Hematopoietic multipotent progenitor cell treated with erythropoietin and hydrocortisone succinate and interleukin-3 and kit ligand, for 8 days (in vitro differentiated cells): ENCODE measurements around the gene ETV6.

Source experiments
- DNase-seq: peaks from one replicate; pipeline ENCODE4 v3.0.0-alpha.2; 2015

The ETV6 gene

DNA sequence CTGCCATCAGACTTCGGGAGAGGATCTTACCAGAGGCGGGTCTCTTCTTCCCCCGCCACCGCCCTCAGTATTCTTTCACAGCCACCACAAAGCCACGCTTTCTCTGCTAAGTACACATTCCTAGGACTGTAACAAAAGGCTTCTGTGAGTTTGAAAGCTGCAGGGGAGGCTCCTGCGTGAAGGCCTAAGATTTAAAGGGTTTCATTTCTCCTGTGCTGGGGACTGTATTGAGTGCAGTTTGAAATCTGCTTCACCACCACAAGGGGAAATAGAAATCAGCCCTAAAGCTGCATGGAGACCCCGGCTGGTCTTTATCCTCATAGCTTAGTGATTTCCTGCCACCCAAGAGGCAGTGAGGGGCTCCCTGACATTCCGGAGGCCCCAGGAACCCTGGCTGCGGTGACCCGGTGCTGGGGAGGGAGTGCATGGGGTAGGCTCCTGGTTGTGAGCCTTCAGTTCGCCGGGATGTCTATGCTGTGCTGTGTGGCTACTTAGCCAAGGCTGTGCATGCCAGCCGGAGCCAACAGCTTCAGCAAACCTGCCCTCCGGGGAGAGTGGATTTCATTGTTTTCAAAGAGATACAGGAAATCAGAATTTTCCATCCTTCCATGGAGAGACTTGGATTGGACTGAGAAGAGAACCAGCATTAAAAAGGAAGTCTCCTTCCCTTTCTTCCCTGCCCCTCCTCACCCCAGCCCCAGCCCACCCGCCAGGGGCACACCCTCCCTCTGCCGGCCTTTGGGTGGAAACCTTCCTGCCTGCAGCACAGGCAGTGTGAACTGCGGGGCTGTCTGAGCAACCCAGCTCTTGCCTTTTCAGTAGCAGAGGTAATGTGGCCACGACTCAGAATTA is 163.3 kb downstream of the ETV6 start:
- DNase-seq: peak; percentile 61

DNA sequence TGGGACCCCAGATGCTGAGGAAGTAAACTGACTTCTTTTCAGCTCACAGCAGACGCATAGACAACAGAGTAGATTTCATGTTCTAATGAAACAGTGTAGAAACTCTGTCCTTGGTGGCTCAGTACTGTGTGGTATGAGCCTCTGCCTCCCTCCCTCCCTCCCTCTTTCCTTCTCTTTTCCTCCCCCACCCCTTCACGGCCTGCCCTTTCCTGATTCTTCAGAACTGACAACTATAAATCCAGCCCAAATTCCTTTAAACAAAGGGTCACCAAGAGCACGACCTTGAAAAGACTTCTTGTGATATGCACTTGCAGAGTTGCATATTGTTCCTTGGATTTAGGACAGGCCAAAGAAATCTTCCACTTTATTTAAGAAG is 164.0 kb downstream of the ETV6 start:
- no peak for DNase-seq

DNA sequence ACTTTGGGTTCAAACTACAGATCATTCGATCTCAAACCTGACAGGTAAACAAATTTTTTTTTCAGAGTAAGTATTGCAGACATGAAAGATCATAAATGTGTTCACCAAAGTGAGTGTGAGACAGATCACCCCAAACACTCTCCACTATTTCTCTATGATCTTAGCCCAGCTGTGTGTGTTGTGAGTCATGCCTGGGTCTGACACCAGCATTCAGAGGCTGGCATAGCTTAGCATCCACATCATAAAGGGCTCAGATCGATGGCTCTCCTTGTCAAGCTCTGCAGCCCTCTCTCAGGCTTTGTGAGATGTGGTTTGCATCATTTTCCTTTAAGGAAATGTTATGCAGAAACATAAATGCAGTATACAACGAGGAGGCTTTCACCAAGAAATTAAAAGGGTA is 164.9 kb downstream of the ETV6 start:
- peak; percentile 45 for DNase-seq

DNA sequence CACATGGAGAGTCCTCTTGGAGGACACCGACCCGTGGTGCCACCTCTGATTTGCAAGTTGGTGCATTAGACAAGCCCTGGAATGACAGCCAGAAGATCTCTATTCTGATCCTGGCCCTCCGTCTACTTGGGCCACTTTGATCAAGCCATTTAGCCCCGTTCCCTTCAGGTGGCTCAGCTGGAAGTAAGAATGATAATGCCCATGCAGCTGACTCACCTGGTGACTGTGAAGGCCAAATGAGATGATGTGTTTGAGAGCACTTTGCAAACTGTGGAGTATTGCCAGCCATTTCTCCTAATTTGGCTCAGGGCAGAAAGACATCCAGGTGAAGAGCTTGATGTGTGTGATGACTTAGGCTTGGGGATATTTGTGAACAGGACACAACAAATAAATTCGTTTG is 165.9 kb downstream of the ETV6 start:
- no peak for DNase-seq

DNA sequence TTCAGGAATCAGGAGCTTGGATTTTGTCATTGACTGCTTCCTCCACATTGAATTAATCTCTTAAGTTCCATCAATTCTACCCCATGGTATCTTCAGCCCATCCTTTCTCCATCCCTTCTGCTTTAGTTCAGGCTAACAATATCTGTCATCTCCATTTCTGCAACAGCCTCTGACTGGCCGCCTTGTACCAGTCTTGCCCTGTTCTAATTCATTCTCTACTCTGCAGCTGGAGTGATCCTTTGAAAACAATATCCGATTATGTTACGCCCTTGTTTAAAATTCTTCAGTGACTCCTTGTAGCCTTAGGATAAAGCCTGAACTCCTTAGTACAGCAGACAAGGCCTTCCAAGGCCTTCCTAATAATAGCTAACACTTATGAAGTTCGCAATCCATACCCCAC is 170.2 kb downstream of the ETV6 start:
- DNase-seq: no peak

DNA sequence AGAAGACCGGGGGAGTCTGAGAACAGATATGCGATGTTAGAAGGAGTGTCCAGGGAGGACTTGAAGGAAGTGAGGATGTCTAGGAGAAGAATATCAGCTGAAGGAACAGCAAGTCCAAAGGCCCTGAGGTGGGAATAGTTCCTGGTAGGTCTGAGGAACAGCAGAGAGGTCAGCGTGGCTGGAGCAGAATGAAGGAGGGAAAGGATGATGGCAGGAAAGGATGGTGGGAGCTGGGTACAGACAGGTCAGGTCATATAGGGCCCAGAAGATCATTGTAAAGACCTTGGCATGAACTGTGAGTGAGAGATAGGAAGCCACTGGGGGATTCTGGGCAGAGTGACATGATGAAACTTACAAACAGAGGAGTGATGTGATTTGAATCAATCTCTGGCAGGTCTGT is 171.0 kb downstream of the ETV6 start:
- no peak for DNase-seq

DNA sequence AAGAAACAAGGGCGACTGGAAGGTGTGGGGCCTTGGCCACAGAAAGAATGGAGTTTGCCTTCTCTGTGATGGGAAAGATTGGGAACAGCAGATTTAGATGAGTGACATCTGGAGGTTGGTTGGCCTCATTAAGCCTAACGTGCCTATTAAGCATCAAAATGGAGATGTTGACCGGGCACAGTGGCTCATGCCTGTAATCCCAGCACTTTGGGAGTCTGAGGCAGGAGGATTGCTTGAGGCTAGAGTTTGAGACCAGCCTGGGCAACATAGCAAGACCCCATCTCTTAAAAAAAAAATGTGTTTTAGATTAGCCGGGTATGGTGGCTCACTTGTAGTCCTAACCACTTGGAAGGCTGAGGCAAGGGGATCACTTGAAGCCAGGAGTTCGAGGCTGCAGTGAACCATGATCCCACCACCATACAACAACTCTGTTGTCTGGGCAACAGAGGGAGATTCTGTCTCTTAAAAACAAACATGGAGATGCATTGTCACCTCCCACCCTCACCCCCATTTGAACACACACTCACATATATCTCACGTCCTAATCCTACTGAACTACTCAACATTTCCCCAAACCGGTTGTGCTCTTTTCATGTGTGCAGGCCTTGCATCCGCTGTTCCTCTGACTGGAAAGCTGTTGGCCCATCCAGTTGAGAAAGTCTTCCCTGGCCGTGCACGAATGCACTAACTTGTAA is 172.1 kb downstream of the ETV6 start:
- no peak for DNase-seq

DNA sequence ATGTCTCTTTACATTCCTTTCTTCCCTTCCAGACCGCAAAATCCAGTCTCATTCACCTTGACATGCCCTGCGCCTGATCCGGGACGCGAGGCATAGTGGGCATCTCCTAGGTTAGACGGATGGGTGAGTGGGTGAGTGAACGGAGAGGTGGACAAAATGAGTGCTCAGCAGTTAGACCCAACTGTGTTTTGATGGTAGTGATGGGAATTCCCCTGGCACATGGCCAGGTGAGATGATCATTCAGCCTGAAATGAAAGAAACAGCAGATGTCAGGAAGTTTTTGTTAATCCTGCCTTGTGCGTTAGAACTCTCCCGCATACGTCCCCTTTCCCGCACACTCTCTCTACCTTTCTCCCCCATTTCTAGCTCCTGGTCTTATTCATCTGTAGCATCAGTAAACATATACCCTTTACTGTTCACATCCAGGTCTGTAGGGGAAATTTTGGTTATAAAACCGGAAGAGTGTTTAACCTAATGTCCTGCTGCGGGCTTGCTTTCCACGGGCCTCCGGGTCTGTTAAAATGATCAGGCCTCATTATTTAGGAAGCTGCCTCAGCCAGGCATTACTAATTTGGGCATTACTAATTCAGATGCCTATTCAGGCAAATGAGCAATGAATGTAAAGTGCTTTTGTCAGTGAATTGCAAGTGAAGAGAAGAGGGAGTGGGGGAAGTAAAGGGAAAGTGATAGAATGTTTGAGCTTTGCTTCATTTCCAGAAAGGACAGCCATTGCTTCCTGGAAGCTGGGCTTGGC is 172.8 kb downstream of the ETV6 start:
- no peak for DNase-seq

DNA sequence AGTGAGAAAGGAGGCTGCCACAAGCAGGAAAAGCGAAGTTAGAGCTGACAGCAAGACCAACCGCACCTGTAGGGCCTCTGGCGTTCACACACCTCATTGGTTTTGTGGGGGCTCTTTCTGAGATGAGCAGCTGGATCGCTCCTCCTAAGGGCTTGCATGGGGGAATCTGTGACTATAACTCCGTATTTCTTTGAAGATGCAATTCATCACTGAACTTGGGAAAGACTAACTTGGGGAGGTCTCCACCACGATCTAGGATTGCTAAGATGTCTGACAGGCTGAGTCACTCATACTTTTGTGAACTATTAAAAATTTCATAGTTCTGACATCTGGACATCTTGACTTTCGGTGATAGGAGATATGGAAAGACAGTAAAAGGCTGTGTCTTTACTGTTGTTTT is 173.6 kb downstream of the ETV6 start:
- no peak for DNase-seq

DNA sequence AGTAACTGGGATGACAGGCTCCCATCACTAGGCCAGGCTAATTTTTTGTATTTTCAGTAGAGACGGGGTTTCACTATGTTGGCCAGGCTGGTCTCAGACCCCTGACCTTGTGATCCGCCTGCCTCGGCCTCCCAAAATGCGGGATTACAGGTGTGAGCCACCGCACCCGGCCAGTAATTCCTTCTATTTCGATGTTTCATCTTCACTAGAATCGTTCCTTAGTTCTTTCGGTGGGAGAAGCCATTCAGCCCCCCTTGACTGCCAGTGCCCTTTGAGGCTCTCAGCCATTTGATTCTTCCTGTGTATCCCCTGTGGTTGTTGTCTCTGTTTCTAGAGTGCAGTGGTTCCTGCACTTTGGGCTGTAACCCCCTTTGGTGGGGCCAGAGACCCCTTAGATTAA is 174.1 kb downstream of the ETV6 start:
- no peak for DNase-seq

DNA sequence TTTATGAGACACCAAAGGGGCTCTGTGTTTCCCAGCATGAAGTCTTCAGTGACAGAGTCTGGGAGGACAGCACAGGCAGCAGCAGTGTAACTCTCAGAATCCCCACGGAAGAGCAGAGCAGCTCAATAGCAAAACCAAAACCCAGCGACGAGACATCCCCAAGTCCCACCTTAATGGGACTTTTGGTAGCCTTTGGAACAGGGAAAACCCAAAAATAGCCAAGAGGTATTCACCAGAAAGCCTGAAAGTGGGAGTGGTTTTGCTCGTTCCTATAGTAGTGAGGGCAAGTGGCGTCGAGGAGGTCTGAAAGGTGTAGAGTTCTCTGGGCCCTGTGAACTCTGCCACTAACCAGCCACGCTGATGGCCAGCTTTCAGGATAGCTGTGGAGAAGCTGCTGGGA is 174.6 kb downstream of the ETV6 start:
- no peak for DNase-seq

DNA sequence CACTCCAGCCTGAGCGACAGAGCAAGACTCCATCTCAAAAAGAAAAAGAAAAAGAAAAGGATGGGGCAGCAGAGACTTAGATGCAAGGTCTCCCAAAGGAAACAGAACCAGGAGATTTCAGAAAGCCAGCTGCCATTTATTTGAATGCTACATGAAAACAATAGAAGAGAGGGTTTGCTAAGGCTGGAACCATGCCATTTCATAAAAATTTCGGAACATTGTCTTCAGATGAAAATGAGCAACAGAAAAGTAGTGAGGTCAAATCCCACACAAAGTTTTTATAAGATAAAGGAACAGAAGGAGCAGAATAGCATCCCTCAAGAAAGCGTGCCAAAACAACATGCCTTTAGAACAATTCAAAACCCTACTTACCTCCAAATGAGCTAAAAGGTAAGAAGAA is 175.3 kb downstream of the ETV6 start:
- DNase-seq: no peak

DNA sequence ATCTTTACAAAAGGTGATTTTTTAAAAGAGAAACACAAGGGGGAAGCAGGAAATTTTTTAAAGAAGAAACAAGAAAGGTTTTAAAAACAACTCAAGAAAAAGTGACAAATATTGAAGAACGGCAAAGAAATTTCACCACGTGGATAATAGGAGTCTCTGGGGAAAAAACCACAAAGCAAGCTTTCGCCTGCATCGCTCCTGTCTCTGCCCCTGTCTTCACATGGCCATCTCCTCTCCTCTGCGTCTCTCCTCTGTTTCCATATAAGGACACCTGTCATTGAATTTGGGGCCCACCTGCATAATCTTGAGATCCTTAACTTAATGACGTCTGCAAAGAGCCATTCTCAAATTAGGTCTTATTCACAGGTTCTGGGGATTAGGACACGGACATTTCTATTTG is 175.8 kb downstream of the ETV6 start:
- DNase-seq: no peak

DNA sequence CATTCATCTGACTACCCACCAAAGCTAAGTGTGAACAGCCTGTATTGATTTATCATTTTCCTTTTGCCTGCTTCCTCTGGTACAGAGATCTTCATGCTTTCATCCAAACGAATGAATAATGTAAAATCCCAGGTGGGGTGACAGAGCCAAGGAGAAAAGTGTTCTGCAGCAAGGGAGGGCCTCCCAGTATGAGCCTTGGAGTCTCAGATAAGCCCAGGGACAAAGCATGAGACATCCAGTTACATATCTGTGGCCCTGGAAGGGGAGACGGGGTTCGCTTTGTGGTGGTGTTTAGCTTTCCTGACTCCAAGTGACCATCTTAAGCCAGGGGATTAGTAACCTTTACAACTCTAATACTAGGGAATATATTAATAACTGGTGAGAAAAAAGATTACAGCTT is 177.1 kb downstream of the ETV6 start:
- no peak for DNase-seq

DNA sequence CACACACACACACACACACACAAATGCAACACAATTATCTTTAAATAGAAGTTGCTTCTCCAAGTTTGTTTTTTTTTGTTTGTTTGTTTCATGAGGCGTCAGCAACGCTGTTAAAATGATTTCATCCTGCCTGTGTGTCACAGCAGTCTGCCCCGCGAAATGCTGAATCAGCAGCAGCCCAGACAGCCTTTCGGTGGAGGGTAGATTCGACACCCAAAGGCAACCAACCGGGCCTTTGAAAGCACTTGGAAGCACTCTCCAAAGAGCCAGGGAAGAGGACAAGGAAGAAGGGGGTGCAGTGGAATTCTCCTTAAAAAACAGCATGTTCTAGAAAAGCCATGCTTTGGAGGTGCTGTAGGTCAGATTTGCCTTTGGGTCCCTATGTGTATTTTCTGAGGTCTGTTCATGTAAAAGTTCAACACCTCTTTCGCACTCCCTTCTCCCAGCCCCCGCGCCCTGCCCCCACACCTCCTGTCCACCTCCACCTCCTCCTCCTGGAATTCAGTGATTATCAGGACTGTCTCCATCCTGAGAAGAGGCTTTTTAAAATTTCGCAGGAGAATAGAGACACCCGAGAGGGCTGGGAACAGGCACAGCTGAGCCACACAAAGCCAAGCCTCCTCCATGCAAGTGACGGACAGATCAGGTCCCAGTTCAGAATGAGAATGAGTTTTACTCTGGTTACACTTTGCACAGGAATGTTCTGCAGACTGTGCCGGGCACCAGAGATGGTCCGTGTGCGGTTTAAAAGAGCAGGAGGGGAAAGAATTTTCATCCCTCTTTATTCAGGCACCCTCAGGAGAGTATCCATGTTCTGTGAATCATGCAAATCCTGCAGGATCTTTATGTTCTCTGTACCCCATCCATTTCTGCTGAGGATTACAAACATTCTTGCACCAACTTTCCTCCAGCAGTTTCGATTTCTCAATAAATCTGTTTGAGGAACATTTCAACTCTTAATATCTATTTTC is 177.9 kb downstream of the ETV6 start:
- no peak for DNase-seq

DNA sequence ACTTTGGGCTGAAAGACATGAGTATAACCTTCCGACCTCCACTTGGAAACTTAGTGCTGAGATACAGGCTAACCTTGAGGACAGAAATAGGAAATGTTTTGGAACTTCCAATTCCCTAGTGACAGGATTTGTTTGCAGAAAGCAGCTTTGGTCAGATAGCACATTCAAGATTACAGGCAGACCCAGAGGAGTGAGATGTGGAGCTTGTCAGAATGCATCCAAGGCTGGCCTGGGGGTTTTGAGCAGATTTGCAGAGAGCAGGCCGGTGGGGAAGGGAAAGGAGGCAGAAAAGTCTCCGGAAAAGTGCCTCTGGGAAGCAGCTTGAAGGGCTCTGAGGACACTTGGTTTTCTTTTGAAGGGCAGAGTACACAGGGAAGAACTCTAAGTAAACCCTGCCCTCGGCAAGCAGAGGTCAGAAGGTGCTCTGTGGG is 180.3 kb downstream of the ETV6 start:
- no peak for DNase-seq

DNA sequence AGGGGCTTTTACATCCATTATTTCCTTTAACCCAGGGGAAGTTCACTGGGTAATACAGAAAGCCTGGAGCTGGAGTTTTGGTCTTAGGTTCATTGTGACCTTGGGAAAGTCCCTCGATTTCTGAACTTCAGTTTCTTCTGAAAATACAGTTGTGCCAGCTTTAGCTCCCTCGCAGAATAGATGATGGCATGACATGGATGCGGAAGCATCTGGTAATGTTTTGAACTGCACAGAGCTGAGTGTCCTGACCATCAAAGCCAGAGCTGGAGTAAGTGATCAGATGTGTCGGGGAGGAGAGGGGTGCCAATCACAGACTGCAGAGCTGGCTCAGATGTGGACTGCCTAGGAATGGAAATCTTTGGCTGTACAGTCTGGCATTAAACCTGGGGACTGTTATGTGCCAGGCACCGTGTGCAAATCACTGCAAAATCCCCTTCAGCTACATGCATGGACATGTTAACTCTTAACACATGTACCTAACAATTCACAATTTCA is 180.9 kb downstream of the ETV6 start:
- no peak for DNase-seq

DNA sequence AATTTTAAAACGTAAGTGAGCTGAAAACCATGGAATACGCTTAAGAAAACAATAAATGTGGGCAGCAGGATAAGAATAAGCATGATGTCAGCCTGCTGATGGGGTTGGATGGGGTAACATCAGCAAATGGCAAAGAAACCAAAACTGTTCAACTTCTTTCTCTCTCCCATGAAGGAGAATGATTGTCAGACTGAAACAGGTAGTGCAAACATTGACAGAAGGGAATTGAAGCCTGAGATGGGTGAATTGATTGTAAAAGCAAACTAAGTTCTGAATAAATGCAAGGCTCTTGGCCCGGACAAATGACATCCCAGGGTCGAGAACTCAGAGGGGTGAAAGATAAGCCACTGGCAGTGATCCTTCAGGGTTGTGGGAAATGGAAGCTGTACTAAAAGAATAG is 182.6 kb downstream of the ETV6 start:
- no peak for DNase-seq

DNA sequence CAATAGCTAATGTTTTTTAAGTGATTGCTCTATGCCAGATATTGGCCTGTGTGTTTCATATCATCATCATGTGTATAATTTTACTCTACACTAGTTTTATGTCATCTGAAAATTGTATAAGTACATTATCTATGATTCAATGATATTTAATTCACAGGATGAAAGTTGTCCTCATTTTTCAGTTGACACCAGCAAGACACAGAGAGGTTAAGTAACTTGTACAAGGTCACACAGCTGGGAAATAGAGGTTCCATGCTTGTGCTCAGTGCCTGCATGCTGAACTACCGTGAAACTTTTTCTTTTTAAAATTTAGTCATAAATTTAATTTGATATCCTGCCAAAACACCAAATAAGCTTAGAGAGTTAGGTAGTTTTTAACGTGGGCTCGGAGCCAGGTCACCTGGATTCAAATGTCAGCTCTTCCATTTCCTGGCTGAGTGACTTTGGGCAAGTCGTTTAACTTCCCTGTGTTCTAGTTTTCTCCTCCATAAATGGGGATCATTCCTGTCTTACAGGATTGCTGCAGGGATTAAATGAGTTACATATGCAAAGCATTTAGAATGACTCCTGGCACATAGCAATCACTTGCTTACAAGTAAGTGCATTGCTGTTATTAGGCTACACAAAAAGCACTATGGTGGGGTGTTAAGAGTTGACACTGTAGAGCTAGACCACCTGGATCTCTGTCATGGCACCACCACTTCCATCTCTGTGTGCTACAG is 183.9 kb downstream of the ETV6 start:
- no peak for DNase-seq

DNA sequence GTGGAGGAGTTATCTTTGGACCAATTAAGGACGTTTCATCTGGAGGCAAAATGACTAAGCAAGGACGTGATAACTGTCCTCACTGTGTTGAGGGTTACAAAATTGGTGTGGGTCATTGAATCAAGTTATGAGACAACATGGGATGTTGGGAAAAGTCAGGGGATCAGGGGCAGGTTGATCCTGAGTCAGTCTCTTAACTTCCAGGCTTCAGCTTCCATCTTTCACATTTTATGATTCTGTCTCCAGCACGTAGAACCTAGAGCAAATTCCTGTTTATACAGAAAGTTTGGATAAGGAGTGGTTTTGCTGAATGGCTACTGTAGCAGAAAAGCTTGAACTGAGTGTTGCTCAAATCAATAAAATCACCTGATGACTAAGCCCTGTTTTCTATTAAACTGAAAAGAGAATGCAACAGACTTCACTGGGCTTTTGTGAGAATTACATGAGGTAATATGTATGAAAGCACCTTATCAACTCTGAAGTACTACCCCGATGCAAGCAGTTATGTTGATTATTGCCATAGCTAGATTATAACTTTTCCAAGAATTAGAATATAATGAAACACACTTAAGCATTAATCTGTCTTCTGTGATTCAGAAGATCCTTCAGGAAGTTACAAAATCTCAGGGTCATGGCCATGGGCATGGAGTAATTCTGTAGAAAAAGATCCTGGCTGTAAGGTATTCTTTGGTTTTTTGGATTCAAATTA is 184.8 kb downstream of the ETV6 start:
- no peak for DNase-seq

DNA sequence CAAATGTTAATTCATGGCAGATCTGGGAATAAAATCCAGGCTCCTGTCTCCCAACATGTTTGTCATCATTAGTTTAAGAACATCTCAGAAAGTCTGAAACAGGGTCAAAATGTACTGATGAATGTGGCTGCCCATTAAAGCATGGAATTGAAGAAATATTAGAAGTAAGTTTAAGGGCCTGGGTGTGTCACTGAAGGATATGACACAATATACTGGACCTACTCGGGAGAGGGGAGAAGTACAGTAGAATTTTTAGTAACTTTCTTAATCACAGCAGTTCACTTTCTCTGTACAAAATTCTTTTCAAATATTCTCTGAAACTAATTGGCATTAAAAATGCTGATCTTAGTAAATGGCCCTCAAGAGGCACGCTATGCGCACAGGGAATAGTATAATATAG is 185.5 kb downstream of the ETV6 start:
- DNase-seq: no peak
